ENCODE results near the gene RALGAPB. TPM values are rescaled to one million over a fixed set of nuclear protein-coding genes. Genes with fewer than 3 reads are reported as not detected.

Gene RALGAPB
- polyA plus RNA-seq, 1 experiment: 30.1 TPM

- CTCF ChIA-PET: no interaction called here
- no peak overlapping the region for H3K4me3 ChIP-seq (ENCODE audit: low read depth, low read length)
These were observed 113.5 kb downstream of the RALGAPB start for GRCh38 chr20:38586181-38586525.

GRCh38 chr20:38588303-38588702 lies 115.7 kb downstream of the RALGAPB start:
- DNase-seq (ENCODE audit: low read depth, low spot score): no peak
- Histone ChIP-seq H3K9me3 (ENCODE audit: control insufficient read depth, insufficient read depth, low read length) (no peaks in the 10 kb centered on the region), H3K27ac (ENCODE audit: low read depth, low read length) (no peak overlapping the region), H3K27me3 (ENCODE audit: control insufficient read depth, insufficient read depth, low read length) (peaks cover 16% of the 10 kb centered on the region), H3K4me3 (ENCODE audit: low read depth, low read length) (no peak overlapping the region)
- no peak for TF ChIP-seq CTCF (IDR thresholded peaks at IDR 0.05; ENCODE audit: low read depth, low read length)
- ChIA-PET CTCF (no interaction called here), POLR2A (no interaction called here)

More at GRCh38 chr20:38586181-38586525, 113.5 kb downstream of the RALGAPB start:
- TF ChIP-seq CTCF (IDR thresholded peaks at IDR 0.05; ENCODE audit: low read depth, low read length): no peak
- Histone ChIP-seq H3K9me3 (ENCODE audit: control insufficient read depth, insufficient read depth, low read length) (no peaks in the 10 kb centered on the region), H3K27me3 (ENCODE audit: control insufficient read depth, insufficient read depth, low read length) (peaks cover 22% of the 10 kb centered on the region), H3K27ac (ENCODE audit: low read depth, low read length) (no peak overlapping the region)
- no peak for DNase-seq (ENCODE audit: low read depth, low spot score)
- POLR2A ChIA-PET: no interaction called here

- Histone ChIP-seq H3K27ac (ENCODE audit: low read depth, low read length) (no peak overlapping the region), H3K4me3 (ENCODE audit: low read depth, low read length) (no peak overlapping the region), H3K27me3 (ENCODE audit: control insufficient read depth, insufficient read depth, low read length) (peaks cover 12% of the 10 kb centered on the region), H3K9me3 (ENCODE audit: control insufficient read depth, insufficient read depth, low read length) (no peaks in the 10 kb centered on the region)
- DNase-seq (ENCODE audit: low read depth, low spot score): no peak
- TF ChIP-seq CTCF (IDR thresholded peaks at IDR 0.05; ENCODE audit: low read depth, low read length): no peak
- POLR2A ChIA-PET: no interaction called here
- CTCF ChIA-PET: no interaction called here
These were observed 116.7 kb downstream of the RALGAPB start for GRCh38 chr20:38589351-38589750.

GRCh38 chr20:38589967-38590675 lies 117.5 kb downstream of the RALGAPB start:
- CTCF ChIA-PET: no interaction called here
- POLR2A ChIA-PET: no interaction called here

More at GRCh38 chr20:38589967-38590675, 117.5 kb downstream of the RALGAPB start:
- Histone ChIP-seq H3K27me3 (ENCODE audit: control insufficient read depth, insufficient read depth, low read length) (peaks cover 10% of the 10 kb centered on the region), H3K4me3 (ENCODE audit: low read depth, low read length) (no peak overlapping the region), H3K27ac (ENCODE audit: low read depth, low read length) (no peak overlapping the region), H3K9me3 (ENCODE audit: control insufficient read depth, insufficient read depth, low read length) (no peaks in the 10 kb centered on the region)
- no peak for TF ChIP-seq CTCF (IDR thresholded peaks at IDR 0.05; ENCODE audit: low read depth, low read length)
- no peak for DNase-seq (ENCODE audit: low read depth, low spot score)
